Lung microvascular endothelial cell (primary cell): ENCODE data around the gene TBATA. TPM values are rescaled to one million over a fixed set of nuclear protein-coding genes. Genes with fewer than 3 reads are reported as not detected.

Experiments
- DNase-seq, 2 donors: peaks; one replicate each; pipeline versions ENCODE4 v3.0.0 to v3.0.0-alpha.2; 2010; ENCODE audit warnings: low read depth in 2 of 2
- total RNA-seq: library from RNA; depleted of rRNA; stranded (reverse); fragments of >200 nt; gene quantifications from 2 replicates; pipeline ENCODE4 v1.2.1, GENCODE V29; 2014

Gene TBATA
- total RNA-seq, 1 donor from 2014 or later, result not detected

- DNase-seq, result no peak
Observed at GRCh38 chr10:70809011-70809611, 23.9 kb upstream of the TBATA start.

DNA sequence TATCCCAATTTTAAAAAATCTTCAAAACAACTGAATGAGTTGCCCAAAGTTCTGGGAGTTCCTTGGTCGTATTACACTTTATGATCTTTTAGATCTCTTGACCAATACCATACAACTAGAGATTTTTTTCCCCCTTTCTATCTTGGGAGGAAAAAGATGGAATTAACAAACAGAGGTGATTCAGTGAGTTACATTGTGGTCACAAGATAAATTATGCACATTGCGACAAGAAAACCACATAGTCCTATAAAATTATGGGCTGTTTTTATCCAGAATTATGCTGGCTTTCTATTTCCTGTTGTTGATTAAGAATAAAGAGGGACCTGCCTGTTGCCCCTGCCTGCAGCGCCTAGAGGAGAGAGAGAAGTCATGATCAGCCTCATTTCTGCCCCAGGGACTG, 22.4 kb upstream of the TBATA start:
- DNase-seq, result no peak

DNA sequence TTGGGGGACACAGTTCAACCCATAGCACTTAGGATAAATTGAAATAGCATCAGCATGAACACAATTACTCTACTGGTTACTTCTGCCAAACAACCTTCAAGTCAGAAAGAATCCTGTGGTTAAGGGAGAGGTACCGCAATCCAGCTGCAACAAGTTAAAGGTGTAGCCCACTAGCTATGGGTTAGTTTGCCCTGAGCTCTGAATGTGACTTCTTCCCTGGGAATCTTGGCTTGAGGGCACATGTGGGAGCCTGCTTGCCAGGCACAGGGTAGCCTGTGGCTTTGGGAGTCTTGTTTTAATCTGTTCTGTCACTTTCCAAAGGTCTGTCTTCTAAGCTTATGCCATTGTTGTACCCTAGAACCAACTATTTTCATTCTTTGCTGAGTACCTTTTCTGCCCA, 21.7 kb upstream of the TBATA start:
- DNase-seq, result no peak

- no peak for DNase-seq
Observed at GRCh38 chr10:70805619-70806215, 20.5 kb upstream of the TBATA start.

DNA sequence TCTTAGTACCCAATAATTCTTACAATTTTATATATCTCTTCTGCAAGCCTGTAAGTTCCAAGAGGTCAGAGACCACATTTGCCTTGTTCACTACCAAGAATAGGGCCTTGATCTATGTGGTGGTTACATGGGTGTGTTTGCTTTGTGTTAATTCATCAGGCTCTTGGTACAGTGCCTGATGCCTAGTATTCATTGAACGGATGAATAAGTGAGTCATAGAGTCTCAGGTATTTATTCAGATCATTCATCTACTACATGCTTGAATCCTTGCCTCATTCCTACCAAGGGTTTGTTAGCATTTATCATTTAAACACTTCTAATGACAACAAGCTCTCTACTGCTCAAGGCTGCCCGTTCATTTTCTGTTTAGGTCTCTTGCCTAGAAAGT, 19.2 kb upstream of the TBATA start:
- no peak for DNase-seq

- peak in 1 of 2 donors; percentile 7 for DNase-seq
Observed at GRCh38 chr10:70803775-70804420, 18.7 kb upstream of the TBATA start.

DNA sequence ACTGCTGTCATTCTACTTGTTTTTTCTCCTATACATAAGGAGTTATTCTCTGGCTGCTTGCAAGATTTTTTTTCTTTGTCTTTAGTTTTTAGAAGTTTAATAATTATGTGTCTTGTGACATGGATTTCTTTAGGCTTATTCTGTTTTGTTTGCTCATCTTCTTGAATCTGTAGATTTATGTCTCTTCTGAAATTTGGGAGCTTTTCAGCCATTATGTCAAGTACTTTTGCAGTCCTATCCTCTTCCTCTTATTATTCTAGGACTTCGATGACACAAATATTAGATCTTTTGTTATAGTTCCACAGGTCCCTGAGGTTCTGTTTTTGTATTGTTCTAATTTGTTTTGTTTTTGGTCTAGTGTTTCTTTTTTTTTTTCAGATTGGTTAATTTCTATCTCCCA, 16.7 kb upstream of the TBATA start:
- no peak for DNase-seq

GRCh38 chr10:70799124-70799523, 13.9 kb upstream of the TBATA start:
- DNase-seq, result no peak

- DNase-seq, result no peak
Observed at GRCh38 chr10:70797840-70798239, 12.7 kb upstream of the TBATA start.

- DNase-seq, result no peak
Observed at GRCh38 chr10:70795613-70796012, 10.4 kb upstream of the TBATA start.

DNA sequence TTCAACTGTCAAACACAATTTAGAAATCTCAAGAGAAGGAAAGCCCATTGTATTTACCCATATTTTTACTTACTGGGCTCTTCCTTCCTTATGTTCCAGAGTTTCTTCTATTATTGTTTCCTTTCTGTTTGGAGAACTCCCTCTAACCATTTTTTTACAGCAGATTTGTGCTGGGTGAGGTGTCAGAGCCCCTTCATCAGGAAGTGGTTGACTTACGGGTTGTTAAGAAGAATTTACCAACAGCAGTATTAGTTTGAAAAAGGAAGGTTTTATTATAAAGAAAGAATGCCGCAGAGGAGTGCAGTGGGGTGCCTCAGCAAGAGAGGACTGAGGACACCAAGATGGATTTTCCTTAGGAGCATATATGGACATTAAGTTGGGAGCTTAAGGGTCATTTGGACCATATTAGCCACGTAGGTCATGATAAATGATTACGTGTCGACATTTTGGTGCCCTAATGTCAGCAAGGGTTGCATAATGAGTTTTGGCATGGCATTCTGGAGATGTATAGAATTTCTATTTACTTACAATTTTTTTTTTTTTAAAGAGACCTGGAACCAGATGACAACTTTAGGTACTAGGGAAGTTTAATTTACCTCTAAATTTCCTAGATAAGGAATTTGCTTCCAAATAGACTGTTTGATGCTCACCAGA, 6.3 kb upstream of the TBATA start:
- no peak for DNase-seq

GRCh38 chr10:70786799-70787415, 1.7 kb upstream of the TBATA start:
- DNase-seq, result peak in 1 of 2 donors; percentile 11

DNA sequence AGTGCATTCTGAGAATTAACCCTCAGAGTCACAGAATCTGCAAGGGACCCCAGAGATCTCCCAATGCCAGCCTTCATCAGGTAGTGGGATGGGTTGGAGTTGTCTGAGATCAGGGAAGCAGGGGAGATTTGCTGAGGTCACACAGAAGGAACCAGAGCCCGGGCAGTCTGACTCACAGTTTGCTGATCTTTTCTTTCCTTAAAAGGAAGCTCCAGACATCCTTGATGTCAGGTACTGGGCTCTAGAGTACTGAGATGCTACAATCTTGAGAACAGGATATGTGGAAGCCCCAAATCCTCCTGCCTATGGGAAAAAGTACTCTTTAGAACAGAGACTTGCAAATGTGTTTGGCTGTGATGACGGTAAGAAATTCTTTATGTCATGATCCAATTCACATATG, 706 bp downstream of the TBATA start:
- no peak for DNase-seq

- no peak for DNase-seq
Observed at GRCh38 chr10:70784016-70784415, 1.2 kb downstream of the TBATA start.

DNA sequence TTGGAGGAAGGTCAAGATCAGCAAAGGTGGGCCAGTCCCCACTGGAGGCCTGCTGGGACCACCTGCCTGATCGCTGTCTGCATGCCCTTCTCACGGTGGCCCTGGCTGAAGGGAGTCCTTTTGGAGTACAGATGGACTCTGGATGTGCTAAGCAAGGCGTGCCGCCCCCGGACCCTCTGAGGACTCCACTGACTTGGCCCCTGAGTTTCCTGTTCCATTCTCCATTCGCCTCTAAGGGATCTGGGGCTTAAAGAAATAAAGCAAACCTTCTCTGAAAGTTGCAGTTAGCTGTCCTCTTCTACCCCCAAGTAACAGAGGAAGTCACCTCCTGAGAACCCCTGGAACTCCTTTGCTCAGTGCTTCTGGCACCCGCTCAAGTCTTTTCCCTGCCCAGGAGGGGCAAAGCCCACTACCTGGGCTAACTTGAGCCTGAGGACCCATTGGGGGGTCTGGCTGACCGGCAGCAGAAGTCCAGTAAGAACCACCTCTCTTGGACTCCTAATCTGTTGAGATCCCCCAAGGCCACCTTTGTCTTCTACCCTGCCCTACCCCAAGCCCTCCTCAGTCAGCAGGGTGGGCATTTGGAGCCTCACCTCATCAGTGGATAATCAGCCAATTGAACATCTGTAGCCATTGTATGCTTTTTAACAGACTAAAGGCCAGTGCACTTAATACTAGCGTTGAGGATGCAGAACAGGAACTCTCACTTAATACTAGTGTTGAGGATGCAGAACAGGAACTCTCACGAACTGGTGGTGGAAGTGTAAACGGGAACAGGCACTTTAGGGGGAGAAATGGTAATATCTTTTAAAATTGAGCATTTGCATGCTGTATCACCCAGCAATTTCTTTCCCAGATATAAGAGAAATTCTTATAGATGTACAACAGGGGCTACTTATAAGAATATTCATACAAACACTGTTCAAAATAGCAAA, 2.2 kb downstream of the TBATA start:
- DNase-seq, result no peak

DNA sequence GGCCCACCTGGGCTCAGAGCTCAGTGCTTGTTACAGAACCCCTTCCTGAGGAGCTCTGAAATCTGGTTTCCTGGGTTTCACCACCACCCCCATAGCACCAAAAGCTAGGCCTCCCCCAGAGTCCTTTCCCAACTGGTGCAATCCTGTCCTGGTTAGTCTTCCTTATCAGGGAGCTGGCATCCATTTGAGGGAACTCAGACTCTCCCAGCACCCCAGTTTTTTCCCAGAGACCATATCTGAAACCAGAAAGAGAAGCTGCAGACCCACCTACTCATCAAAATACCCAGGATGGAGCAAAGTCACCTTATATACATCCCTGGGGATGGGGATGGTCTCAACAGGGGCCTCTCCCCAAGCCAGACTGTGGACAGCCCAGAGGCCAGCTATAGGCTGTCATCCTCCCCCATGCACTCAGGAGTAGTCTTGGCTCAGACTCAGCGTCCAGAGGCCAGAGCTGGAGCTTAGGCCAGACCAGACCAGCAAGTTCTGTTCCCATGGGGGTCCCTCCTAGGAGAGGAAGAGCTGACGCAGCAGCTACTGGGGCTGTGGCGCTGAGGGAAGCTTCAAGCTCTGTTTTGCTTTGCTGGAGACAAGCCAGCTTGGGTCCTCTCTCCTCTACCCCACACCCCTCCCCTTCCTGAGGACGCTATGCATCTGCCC, 3.0 kb downstream of the TBATA start:
- DNase-seq, result no peak

DNA sequence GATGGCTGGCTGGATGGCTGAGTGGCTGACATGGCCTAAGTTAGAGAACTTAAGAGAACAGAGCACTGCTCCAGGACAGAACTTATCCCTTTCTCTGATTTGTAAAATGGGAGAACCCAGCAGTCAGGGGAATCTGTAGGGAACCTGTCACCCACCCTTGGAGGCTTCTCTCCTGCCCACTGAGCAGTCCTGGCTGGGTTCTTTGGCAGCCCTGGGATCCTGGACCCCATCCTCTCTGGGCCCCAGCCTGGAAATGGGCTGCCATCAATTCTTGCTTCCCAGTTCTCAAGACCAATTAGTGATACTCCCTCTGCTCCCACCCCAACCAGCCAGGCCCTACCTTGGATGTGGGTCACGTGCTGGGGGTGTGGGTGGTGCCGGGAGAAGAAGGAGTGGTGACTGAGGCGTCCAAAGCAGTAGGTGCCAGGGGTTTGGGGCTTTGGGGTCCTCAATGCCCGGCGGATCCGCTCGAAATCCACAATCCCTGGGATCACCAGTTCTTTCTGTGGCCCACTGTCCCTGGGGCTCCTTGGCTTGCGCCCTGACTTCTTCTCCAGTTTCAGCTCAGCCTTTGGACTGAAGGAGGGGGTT, 3.6 kb downstream of the TBATA start:
- no peak for DNase-seq

DNA sequence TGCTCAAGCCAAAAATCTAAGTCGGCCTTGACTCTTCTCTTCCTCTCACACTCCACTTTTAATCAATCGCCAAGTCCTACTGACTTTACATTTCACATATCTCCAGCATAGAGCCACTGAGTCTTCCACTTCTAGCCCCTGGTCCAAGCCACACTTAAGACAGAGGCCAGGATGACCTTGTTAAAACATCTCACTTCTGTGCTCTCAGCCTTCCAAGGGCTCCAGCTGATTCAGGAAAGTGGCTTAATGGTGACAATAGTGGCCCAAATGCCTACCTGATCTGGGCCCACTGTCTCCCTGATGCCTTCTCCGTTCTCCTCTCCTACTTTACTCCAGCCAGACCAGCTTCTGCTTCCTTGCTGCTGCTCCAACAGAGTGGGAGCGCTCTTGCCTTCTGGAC, 4.4 kb downstream of the TBATA start:
- DNase-seq, result no peak

GRCh38 chr10:70780370-70780760, 4.8 kb downstream of the TBATA start:
- no peak for DNase-seq
